CD4-positive, alpha-beta T cell treated with Interferon gamma for 1 hour (primary cell): ENCODE results near the gene REG1B.
"Not testable (repeated sequence)": the region's sequence is repeated elsewhere in the genome, so short reads cannot be mapped to it uniquely, and the experiment has no call there.

Source experiments
- DNase-seq: peaks from one replicate; pipeline ENCODE4 v3.0.0-alpha.2; 2020

The REG1B gene

DNA sequence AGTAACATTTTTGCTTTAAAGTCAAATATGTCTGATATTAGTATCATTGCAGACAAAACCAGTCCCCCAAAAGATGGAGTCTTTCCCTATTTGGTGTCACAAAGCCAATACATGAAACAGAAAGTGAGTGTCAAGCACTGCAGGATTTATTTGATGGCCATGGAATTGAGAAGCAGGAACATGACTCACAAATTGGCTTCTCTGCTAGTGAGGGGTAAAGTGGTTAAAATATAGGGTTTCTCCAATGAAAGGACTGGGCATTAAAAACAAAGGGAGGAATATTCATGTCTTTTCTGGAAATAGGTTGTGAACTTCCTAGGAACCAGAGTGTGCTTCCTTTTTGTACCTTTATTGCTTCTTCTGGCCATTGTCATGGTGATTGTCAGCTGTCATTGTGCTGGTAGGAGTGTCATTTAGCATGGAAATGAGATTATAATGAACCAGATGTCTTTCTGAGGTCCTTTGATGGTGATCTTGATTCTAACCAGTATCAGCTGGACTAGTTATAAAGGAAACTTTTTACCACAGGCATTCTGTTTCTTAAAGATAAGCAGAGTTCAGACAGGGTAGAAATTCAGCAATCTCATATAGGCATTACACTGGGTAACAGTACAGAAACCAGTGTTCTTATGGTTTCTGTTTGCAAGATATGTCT is 4.1 kb downstream of the REG1B start:
- no peak for DNase-seq

DNA sequence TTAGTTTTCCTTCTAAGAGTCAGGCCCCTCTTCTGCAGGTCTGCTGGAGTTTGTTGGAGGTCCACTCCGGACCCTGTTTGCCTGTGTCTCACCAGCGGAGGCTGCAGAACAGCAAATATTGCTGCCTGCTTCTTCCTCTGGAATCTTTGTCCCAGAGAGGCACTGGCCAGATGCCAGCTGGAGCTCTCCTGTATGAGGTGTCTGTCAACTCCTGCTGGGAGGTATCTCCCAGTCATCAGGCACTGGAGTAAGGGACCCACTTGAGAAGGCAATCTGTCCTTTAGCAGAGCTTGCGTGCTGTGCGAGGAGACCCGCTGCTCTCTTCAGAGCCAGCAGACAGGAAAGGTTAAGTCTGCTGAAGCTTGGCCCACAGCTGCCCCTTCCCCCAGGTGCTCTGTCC is 4.8 kb downstream of the REG1B start:
- DNase-seq, result no peak

DNA sequence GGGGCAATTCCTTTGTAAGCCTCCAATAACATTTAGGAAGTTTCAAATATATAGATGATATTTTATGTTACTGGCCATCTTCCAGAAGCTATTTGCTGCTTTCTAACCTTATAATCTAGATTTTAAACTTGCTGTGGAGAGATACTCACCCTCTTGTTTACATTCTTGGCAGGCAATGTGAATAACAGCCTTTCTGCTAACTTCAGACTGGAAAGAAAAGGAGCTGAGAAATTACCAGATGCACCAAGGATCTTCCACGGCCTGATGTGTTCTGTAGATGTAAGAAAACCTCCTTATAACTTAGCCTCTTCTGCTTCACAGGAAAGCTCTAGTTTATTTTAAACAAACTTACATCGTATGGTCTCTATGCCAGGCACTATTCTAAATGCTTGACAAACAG is 16.7 kb downstream of the REG1B start:
- no peak for DNase-seq

DNA sequence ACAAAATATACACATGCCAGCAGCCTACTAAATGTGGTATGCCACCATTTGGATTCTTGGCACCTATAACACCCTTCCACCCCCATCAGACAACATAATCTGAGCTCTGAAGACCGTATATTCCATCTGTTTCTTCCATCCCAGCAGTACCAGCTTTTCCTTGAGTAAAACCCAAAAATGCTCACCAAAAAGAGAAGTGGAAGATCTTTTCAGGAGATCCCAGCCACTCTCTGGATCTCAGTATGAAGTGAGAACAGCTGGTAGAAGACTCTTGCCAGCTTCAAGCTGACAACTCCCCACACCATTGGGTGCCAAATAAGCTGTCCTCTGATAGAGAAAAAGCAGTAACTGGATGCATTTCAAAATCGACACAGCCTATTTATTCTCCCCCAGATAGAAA is 22.6 kb downstream of the REG1B start:
- DNase-seq, result no peak

DNA sequence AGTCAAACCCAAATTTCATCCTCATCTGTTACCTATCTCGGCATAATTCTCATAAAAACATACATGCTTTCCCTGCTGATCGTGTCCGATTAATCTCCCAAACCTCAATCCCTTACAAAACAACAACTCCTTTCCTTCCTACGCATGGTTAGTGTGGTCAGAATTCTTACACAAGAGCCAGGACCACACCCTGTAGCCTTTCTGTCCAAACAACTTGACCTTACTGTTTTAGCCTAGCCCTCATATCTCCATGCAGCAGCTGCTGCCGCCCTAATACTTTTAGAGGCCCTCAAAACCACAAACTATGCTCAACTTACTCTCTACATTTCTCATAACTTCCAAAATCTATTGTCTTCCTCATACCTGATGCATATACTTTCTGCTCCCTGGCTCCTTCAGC is 33.0 kb downstream of the REG1B start:
- DNase-seq, result not testable (repeated sequence)

DNA sequence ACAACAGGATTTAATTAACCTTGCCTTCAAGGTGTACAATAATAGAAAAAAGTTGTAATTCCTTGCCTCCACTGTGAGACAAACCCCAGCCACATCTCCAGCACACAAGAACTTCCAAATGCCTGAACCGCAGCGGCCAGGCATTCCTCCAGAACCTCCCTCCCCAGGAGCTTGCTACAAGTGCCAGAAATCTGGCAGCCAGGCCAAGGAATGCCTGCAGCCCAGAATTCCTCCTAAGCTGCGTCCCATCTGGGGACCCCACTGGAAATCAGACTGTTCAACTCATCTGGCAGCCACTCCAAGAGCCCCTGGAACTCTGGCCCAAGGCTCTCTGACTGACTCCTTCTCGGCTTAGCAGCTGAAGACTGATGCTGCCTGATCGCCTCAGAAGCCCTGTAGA is 34.3 kb downstream of the REG1B start:
- not testable (repeated sequence) for DNase-seq

DNA sequence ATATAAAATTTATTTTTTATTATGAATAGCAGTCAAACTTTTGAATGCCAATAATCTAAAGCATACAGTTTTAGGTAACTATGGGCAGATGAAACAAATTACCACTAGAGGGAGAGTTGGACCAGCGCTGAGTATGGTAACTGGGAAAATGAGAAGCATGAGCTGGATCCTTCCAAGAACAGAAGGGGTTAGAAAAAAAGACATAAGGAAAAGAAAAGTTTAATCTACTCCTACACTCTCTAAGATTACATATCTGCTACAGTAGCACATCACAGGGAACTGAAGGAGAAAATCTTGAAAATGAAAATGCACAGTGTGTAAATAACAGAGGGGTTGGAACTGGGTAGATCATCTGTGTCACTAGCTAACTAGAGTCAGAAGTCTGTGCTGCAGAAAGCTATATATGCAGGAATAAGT is 46.8 kb downstream of the REG1B start:
- no peak for DNase-seq

DNA sequence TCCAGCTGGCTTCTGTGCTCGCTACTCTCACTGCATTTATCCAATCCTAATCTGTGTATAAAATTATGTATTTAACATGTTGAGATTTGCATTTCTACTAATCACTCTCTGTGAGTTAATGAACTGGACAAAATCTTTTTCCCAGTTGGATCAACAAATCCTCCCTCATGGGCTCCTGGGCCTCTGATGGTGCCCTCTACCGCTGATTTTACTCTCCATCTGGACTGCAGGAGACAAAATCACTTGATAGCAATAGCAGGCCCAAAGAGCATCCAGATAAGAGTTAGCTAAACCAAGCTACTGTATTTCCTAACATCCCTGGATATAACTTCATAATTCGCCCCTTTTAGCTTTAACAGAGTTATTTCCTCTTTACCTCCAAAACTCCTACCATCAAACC is 47.8 kb downstream of the REG1B start:
- DNase-seq, result no peak
